Coronary artery (tissue), 2 donors: ENCODE results near the gene RHCG.
"Not testable (repeated sequence)": the region's sequence is repeated elsewhere in the genome, so short reads cannot be mapped to it uniquely, and the experiment has no call there.

Source experiments
- DNase-seq: peaks from one replicate; pipeline ENCODE4 v3.0.0-alpha.2; 2017; ENCODE audit warnings: low spot score
- H3K27ac ChIP-seq, 2 donors: fragments of 200-600 bp; sonication (generic); one replicate each; pipeline ENCODE4 v1.5.1; 2016 to 2019
- H3K4me3 ChIP-seq: fragments of 200-600 bp; sonication (generic); 2 replicates; pipeline ENCODE4 v1.5.1; 2016; ENCODE audit warnings: mild to moderate bottlenecking, moderate library complexity
- TF ChIP-seq, protein P1 (sequence below): fragments of 200-600 bp; sonication (generic); IDR thresholded peaks from one replicate; pipeline ENCODE4 v1.5.1; 2019; ENCODE audit warnings: antibody characterized with exemption

The RHCG gene

GRCh38 chr15:89479173-89479572 is 17.2 kb downstream of the RHCG start:
- no peak for DNase-seq
- TF ChIP-seq, protein P1, sequence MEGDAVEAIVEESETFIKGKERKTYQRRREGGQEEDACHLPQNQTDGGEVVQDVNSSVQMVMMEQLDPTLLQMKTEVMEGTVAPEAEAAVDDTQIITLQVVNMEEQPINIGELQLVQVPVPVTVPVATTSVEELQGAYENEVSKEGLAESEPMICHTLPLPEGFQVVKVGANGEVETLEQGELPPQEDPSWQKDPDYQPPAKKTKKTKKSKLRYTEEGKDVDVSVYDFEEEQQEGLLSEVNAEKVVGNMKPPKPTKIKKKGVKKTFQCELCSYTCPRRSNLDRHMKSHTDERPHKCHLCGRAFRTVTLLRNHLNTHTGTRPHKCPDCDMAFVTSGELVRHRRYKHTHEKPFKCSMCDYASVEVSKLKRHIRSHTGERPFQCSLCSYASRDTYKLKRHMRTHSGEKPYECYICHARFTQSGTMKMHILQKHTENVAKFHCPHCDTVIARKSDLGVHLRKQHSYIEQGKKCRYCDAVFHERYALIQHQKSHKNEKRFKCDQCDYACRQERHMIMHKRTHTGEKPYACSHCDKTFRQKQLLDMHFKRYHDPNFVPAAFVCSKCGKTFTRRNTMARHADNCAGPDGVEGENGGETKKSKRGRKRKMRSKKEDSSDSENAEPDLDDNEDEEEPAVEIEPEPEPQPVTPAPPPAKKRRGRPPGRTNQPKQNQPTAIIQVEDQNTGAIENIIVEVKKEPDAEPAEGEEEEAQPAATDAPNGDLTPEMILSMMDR = no peak
- H3K27ac ChIP-seq = no peak overlapping the region

DNA sequence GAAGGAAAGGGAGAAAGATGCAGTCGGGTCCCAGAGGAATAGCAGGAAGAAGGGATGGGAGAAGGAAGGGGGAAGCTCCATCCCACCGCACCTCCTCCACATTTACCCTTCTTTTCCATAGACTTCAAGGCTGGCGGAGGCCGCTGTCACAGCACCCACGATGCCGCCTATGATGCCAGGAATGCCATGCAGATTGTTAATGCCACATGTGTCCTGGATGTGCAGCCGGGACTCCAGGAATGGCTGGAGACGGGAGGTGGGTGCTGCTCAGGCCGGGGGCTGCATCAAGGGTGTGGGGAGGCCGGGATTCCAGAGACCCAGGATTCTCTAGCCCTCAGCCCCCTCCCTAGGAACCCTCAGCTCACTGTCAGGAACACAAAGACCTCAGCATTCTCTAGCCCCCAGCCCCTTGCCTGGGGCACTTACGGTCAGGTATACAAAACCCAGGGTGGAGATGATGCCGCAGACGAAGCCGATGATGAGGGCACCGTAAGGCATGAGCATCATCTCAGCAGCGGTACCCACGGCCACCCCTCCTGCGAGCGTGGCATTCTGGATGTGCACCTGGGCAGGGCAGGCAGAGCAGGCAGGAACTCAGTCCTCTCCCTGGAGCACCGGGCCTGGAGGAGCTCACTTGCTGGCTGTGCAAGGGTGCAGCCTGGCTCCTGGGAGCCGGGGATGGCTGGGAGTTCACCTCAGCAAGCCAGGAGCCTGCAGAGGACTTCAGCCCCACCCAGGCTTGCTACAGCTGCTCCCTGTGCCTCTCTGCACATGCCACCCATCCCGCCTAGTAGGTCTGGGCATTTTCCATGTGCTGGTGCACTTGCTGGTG is 18.8 kb downstream of the RHCG start:
- Histone ChIP-seq H3K4me3 (no peak overlapping the region), H3K27ac (no peak overlapping the region)
- TF ChIP-seq, protein P1 = no peak
- no peak for DNase-seq

More at GRCh38 chr15:89479173-89479572, 17.2 kb downstream of the RHCG start:
- no peak overlapping the region for H3K4me3 ChIP-seq

GRCh38 chr15:89475661-89476060 is 20.7 kb downstream of the RHCG start:
- no peak for DNase-seq
- TF ChIP-seq, protein P1 = no peak
- H3K27ac ChIP-seq = no peak overlapping the region
- no peak overlapping the region for H3K4me3 ChIP-seq

- no peak for DNase-seq
- TF ChIP-seq, protein P1 = no peak
- H3K27ac ChIP-seq = no peak overlapping the region
- H3K4me3 ChIP-seq = no peak overlapping the region
Measured at GRCh38 chr15:89472785-89473256, 23.6 kb downstream of the RHCG start.

DNA sequence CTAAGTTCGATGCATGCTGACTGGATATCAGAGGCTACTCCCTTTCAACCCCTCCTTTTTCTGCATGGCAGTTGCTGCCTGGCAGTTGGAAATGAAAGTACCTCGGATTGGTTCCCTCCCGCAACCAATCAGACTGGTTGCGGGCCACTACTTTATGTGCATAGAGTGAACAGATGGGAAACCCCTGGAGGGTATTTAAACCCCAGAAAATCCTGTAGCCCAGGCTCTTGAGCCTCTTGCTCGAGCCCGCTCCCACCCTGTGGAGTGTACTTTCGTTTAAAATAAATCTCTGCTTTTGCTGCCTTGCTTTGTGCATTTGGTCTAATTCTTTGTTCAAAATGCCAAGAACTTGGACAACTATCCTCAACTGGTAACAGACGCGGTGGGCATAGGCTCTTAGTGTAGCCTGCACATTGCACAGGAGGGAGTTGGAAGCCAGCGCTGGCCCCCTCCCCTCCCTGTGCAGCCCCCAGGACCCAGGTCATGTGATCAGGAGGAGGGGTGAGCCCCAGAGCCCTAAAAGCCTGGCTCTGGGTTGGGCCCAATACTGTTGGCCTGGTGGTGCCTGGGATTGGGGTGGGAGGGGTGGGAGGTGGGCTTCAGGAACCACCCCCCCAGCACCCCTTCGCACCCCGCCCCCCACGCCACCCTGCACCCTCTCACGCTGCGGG is 26.8 kb downstream of the RHCG start:
- TF ChIP-seq, protein P1 = no peak
- no peak overlapping the region for H3K27ac ChIP-seq
- DNase-seq = no peak

DNA sequence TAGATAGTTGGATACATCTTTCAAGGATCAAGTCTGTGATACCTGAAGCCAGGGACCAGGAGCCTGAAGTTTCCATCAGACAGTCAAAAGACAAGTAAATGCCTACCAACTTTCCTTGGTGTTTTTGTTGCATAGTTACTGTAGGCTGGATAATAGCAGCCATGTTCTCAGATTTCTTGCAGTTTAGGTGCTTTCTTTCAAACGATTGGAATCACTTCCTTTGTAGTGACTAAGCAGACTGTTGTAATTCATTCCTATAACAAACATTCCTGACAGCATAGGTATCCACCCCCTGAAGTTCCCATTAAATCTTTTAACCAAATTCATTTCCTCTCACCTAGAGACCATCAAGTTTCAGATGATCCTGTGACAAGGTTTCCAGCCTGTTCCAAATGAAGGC is 27.6 kb downstream of the RHCG start:
- DNase-seq, H3K27ac ChIP-seq, H3K4me3 ChIP-seq: not testable (repeated sequence)

More for the DNA sequence above, 26.8 kb downstream of the RHCG start:
- H3K4me3 ChIP-seq = no peak overlapping the region

DNA sequence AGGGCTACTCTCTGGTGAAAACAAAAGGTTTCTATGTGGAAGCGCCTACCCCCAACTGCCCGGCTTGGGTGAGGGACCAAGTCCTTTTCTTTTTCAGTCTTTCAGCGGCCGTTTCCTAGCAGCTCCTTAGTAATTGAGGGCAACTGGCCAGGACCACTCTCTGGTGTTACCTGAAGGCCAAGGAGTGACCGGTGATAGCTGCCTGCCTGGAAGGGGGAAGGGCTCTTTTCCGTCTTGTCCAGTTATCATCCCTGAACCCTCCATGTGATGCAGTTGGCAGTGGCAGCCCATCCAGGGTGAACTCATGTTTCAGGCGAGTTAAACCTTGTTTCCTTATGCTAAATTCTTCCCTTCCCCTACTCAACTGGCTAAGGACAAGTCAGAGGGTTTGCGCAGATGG is 33.3 kb downstream of the RHCG start:
- no peak overlapping the region for H3K27ac ChIP-seq
- DNase-seq = no peak
- H3K4me3 ChIP-seq = no peak overlapping the region
- TF ChIP-seq, protein P1 = no peak
